Upper lobe of left lung (tissue), 6 donors: Measurements from ENCODE around the gene F7. TPM values are rescaled to one million over a fixed set of nuclear protein-coding genes. Genes with fewer than 3 reads are reported as not detected.
A peak's percentile ranks its signal among the peaks of the same experiment; 100 is the strongest.

Source experiments
- ATAC-seq, 2 donors: fragments of 200-7000 bp; cut with Tn5 transposase; one replicate each; pipeline ENCODE4 v1.9.1; 2022; ENCODE audit warnings: mild to moderate bottlenecking in 2 of 2, moderate library complexity in 2 of 2; ENCODE audit not compliant: low FRiP score in 2 of 2
- DNase-seq, 2 donors: peaks; one replicate each; pipeline ENCODE4 v3.0.0-alpha.2; 2019 to 2020
- H3K27ac ChIP-seq, 4 donors: fragments of 200-600 bp; sonication (generic); one replicate each; pipeline ENCODE4 v1.5.1; 2016 to 2019
- H3K27me3 ChIP-seq, 4 donors: fragments of 200-600 bp; sonication (generic); one replicate each; pipeline ENCODE4 v1.5.1; 2017 to 2019
- H3K36me3 ChIP-seq, 4 donors: fragments of 200-600 bp; sonication (generic); one replicate each; pipeline ENCODE4 v1.5.1; 2016 to 2019
- H3K4me1 ChIP-seq, 4 donors: fragments of 200-600 bp; sonication (generic); one replicate each; pipeline ENCODE4 v1.5.1; 2018 to 2019
- H3K4me3 ChIP-seq, 4 donors: fragments of 200-600 bp; sonication (generic); one replicate each; pipeline ENCODE4 v1.5.1; 2017 to 2019; ENCODE audit warnings: mild to moderate bottlenecking in 2 of 4, moderate library complexity in 1 of 4
- H3K9me3 ChIP-seq, 4 donors: fragments of 200-600 bp; sonication (generic); one replicate each; pipeline ENCODE4 v1.5.1; 2018 to 2019
- EP300 ChIP-seq, 4 donors: sonication (generic); formaldehyde crosslinking; IDR thresholded peaks; one replicate each; pipeline ENCODE4 v1.5.1; 2017; ENCODE audit warnings: antibody characterized with exemption in 4 of 4, control low read depth in 2 of 4
- POLR2A ChIP-seq, 4 donors: fragments of 450-650 bp; IDR thresholded peaks; one replicate each; pipeline ENCODE4 v1.5.1; 2016 to 2017; ENCODE audit warnings: antibody characterized with exemption in 4 of 4, mild to moderate bottlenecking in 2 of 4
- POLR2AphosphoS5 ChIP-seq, 2 donors: sonication (generic); formaldehyde crosslinking; IDR thresholded peaks; one replicate each; pipeline ENCODE4 v1.5.1; 2017; ENCODE audit warnings: antibody characterized with exemption in 2 of 2
- WGBS, 2 donors: methylation state at CpG; one replicate each; pipeline ENCODE4 v1.1.5; 2017 to 2018; 5-methylcytosine and 5-hydroxymethylcytosine counted together
- total RNA-seq, 6 donors: library from RNA; depleted of rRNA in 4 of 6; stranded (reverse); fragments of >200 nt in 4 of 6; gene quantifications; one replicate each; pipeline versions ENCODE4 v1.1.0 to v1.2.1, GENCODE V29; 2016 to 2021
- TF ChIP-seq, protein P1 (sequence below), 6 experiments: fragments of 450-650 bp in 4 of 6; fragments of 200-600 bp in 2 of 6; sonication (generic) in 2 of 6; IDR thresholded peaks; one replicate each; pipeline ENCODE4 v1.5.1; 2016 to 2019; ENCODE audit warnings: antibody characterized with exemption in 6 of 6
- donor health status: DM: no; HTN: no; CAD: no; lungs with moderate emphysema.
- donor health status: DM: no; HTN: yes; CAD: no; lungs with severe emphysema.

Gene F7
- total RNA-seq, 6 donors from 2014 or later: 0.20 TPM; not detected in 5

- no peaks in the 10 kb centered on the region for H3K36me3 ChIP-seq
- H3K27ac ChIP-seq: no peak overlapping the region
- H3K4me3 ChIP-seq: no peak overlapping the region
- no peak for TF ChIP-seq EP300 (IDR thresholded peaks at IDR 0.05)
- TF ChIP-seq POLR2AphosphoS5 (IDR thresholded peaks at IDR 0.05): no peak
- no peak for TF ChIP-seq POLR2A (IDR thresholded peaks at IDR 0.05)
- TF ChIP-seq, protein P1, sequence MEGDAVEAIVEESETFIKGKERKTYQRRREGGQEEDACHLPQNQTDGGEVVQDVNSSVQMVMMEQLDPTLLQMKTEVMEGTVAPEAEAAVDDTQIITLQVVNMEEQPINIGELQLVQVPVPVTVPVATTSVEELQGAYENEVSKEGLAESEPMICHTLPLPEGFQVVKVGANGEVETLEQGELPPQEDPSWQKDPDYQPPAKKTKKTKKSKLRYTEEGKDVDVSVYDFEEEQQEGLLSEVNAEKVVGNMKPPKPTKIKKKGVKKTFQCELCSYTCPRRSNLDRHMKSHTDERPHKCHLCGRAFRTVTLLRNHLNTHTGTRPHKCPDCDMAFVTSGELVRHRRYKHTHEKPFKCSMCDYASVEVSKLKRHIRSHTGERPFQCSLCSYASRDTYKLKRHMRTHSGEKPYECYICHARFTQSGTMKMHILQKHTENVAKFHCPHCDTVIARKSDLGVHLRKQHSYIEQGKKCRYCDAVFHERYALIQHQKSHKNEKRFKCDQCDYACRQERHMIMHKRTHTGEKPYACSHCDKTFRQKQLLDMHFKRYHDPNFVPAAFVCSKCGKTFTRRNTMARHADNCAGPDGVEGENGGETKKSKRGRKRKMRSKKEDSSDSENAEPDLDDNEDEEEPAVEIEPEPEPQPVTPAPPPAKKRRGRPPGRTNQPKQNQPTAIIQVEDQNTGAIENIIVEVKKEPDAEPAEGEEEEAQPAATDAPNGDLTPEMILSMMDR (IDR thresholded peaks at IDR 0.05): no peak
- DNase-seq (peak in 1 of 2 donors; percentile 15), ATAC-seq (no peak)
- peaks cover 0 to 13% (median 11%) of the 10 kb centered on the region in 4 donors for H3K27me3 ChIP-seq
- H3K4me1 ChIP-seq: peaks cover 12 to 14% (median 13%) of the 10 kb centered on the region in 4 donors
- no peaks in the 10 kb centered on the region for H3K9me3 ChIP-seq
- WGBS, 2 donors: 88 to 94% methylated on average over 10 to 17 of the region's 17 CpGs
Observed at GRCh38 chr13:113114511-113115362, 9.1 kb downstream of the F7 start.

DNA sequence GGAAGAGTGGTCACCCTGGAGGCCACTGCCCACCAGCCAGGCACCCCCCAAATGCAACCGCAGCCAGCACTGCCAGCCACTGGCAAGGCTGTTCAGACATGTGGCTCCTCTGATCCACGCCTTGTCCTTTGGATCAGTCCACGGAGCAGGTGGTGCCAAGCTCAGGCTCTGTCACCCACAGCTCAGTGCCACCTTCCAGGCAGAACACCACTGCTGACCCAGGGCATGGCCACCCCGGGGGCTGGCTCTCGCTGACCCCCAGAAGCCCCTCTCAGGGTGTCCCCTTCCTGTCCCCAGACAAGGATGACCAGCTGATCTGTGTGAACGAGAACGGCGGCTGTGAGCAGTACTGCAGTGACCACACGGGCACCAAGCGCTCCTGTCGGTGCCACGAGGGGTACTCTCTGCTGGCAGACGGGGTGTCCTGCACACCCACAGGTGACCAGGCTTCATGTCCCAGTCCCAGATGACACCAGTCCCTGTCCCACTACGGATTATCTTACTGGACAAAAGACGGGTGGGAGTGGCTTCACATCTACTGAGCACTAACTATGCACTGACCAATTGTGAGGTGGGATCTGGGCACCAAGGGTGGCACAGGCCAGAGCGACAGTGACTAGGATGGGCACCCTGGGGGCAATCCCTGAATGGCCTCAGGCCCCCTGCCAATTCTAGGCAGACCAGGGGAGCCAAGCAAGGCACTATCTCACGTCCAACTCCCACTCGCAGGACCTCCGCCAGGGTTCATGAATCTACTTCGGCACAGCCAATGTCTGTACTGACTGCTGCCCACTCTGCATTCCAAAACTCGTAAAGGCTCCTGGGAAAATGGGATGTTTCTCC, 10.0 kb downstream of the F7 start:
- 78 to 89% methylated on average over 6 to 21 of the region's 21 CpGs for WGBS, 2 donors
- no peak overlapping the region for H3K4me3 ChIP-seq
- H3K4me1 ChIP-seq: peaks cover 3 to 5% (median 4%) of the 10 kb centered on the region in 4 donors
- H3K36me3 ChIP-seq: no peaks in the 10 kb centered on the region
- peaks cover 0 to 5% (median 5%) of the 10 kb centered on the region in 4 donors for H3K27me3 ChIP-seq
- no peak overlapping the region for H3K27ac ChIP-seq
- DNase-seq: peak; percentile 14 to 58
- H3K9me3 ChIP-seq: no peaks in the 10 kb centered on the region
- no peak for ATAC-seq
- TF ChIP-seq POLR2A (IDR thresholded peaks at IDR 0.05) (no peak), EP300 (IDR thresholded peaks at IDR 0.05) (no peak), POLR2AphosphoS5 (IDR thresholded peaks at IDR 0.05) (no peak)
- TF ChIP-seq, protein P1 (IDR thresholded peaks at IDR 0.05): no peak

DNA sequence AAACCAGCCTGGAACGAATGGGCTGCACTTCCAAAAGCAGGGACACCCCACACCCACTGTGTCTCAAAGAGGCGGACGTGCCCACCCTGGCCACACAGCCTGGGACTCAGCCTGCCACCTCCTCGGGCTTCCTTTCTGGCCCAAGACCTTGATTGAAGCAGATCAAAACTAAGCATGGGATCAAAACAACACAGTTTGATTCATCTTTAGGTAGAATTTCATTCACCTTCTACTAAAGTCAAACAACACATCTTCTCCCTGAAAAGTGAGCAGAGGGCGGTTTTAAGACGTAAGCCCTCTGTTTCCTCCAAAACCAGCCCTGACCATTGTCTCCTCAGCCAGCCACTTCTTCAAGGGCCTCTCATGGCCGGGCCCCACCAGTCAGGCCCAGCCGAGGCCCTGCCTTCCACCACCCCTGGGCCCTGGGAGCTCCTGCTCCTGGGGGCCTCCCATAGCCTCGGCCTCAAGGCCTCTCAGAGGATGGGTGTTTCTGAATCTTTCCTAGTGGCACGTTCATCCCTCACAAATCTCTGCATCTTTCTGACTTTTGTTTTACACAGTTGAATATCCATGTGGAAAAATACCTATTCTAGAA, 10.7 kb downstream of the F7 start:
- H3K36me3 ChIP-seq: no peaks in the 10 kb centered on the region
- peak in 1 of 2 donors; percentile 10 for DNase-seq
- TF ChIP-seq, protein P1 (IDR thresholded peaks at IDR 0.05): no peak
- no peak for TF ChIP-seq POLR2AphosphoS5 (IDR thresholded peaks at IDR 0.05)
- no peak for ATAC-seq
- no peaks in the 10 kb centered on the region for H3K9me3 ChIP-seq
- H3K27me3 ChIP-seq: no peaks in the 10 kb centered on the region
- H3K4me1 ChIP-seq: no peaks in the 10 kb centered on the region
- H3K27ac ChIP-seq: no peak overlapping the region
- 78 to 87% methylated on average over 10 of the region's 10 CpGs for WGBS, 2 donors
- H3K4me3 ChIP-seq: no peak overlapping the region

DNA sequence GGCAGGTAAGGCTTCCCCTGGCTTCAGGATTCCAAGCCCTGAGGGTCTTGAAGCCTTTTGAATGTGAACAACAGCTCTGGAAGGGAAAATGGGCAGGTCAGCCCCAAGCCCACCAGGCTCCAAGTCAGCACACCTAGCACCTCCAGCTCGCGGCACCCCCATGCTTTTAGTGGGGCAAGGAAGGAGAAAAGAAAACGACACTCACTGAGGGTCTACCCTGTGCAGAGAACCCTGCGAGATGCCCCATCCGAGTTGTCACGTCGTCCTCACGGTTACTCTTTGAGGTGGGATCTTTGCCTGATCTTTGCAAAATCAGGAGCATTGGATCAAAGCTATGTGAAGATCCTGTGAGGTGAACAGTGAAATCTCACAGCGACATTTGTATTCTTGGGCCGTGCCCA, 11.3 kb downstream of the F7 start:
- DNase-seq (peak in 1 of 2 donors; percentile 18), ATAC-seq (no peak)
- H3K27ac ChIP-seq: no peak overlapping the region
- H3K9me3 ChIP-seq: no peaks in the 10 kb centered on the region
- H3K4me3 ChIP-seq: no peak overlapping the region
- H3K4me1 ChIP-seq: no peaks in the 10 kb centered on the region
- H3K36me3 ChIP-seq: no peaks in the 10 kb centered on the region
- WGBS, 2 donors: 88 to 94% methylated on average over 10 of the region's 10 CpGs
- H3K27me3 ChIP-seq: no peaks in the 10 kb centered on the region
- TF ChIP-seq POLR2A (IDR thresholded peaks at IDR 0.05) (no peak), POLR2AphosphoS5 (IDR thresholded peaks at IDR 0.05) (no peak), EP300 (IDR thresholded peaks at IDR 0.05) (no peak)
- TF ChIP-seq, protein P1 (IDR thresholded peaks at IDR 0.05): no peak
